Measurements from ENCODE around the gene DGKE.

The DGKE gene

DNA sequence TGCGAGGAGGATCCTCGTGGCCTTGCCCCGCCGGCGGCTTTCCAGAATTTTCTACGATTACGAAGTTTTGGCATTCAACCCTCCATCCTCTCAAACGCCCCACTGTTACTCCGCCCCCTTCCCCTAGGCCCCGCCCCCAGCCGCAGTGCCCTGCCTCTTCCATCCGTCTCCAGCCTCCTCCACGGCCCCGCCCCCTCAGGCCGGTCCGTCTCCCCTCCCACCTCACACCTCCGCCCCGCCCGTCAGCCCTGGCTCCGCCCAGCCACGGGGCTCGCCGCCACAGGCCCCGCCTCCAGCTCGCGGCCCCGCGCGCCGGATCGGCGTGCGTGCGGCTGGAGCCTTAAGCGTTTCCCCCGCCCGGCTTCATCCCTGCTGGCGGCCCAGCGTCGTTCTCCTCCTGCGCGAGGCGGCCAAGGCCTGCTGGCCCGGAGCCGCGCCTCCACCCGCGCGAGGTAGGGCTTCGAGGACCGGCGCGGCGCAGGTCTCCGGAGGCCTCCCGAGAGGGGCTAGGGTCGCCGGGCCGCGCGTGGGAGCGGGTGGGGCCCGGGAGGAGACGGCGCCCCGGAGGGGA lies at the start of gene DGKE, which contains the start of gene C17orf67:
TSS of gene DGKE (plus strand) at position 343 of the 571 bp plus-strand sequence. CDS start 645 bp downstream, outside the sequence.
TSS of gene C17orf67 (minus strand) at position 112 of the 571 bp plus-strand sequence. CDS start 18,110 bp downstream, outside the sequence.
- DNase-seq (ENCODE audit: low spot score), result peak; percentile 96

GRCh38 chr17:56785405-56785804 lies 48.5 kb upstream of the DGKE start:
- no peak for DNase-seq (ENCODE audit: low spot score)

- no peak for DNase-seq (ENCODE audit: low spot score)
Observed at GRCh38 chr17:56785997-56786680, 47.8 kb upstream of the DGKE start.

DNA sequence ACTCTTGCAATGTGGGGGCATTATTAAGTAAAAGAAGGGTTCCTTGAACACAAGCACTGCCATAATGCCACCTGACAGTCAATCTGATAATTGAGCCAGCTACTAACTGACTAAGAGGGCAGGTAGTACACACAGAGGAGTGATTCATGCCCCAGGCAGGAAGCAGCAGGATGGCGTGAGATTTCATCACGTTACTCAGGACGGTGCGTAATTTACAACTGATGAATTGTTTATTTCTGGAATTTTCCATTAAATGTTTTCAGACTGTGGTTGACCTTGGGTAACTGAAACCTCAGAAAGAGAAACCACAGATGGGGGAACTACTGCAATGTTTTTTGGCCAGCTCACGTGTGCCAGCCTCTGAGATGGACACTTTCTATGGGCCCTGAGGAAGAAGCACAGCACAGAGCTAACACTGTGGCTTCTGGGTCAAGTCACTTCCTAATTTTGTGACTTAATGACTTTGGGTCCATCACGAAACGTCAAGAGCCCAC lies 46.9 kb upstream of the DGKE start:
- DNase-seq (ENCODE audit: low spot score), result peak; percentile 81

- no peak for DNase-seq (ENCODE audit: low spot score)
Observed at GRCh38 chr17:56792267-56792666, 41.7 kb upstream of the DGKE start.

GRCh38 chr17:56793531-56793930 lies 40.4 kb upstream of the DGKE start:
- DNase-seq (ENCODE audit: low spot score), result no peak

DNA sequence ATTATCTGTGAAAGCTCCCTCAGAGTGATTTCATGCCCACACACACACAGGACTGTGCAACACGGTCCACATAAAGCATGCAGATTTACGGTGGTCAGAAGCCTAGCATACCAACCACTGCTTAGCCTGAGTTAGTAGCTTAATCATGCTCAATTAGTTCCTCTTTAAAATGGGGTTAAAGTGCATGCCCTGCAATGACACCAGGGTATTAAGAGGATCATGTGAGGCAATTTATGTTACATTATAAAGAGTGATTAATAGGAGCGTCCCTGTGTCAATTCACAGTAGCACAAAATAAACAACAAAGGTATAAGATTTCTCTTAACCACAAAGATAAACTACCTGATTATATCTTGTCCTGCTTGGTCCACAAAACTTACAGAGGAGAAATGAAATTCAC lies 40.0 kb upstream of the DGKE start:
- DNase-seq (ENCODE audit: low spot score), result no peak

DNA sequence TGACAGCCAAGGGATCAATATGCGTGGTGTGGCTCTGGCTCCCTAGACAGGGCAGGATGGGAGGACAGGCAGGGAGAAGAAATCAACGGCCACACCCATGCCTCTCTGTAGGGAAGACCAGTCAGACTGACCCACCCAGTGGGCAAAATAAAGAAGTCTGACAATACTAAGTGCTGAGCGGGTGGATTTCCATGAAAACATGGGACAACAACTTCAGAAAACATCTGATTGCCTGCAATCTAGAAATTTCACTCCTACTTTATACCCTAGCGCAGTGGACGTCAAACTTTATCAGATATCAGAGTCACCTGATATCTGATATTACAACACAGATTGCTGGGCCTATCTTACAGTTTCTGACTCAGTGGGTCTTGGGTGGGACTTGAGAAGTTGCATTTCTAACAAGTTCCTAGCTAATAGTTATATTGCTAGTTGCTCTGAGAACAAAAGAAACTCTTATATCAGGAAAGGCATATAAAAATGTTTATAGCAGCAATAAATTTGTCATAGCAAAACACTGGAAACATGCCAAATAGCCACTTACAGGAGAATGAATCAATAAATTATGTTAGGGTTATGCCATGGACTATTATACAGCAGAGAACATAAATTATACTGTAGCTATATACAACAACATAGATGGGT lies 38.6 kb upstream of the DGKE start:
- DNase-seq (ENCODE audit: low spot score), result no peak

GRCh38 chr17:56796536-56796935 lies 37.4 kb upstream of the DGKE start:
- no peak for DNase-seq (ENCODE audit: low spot score)

- no peak for DNase-seq (ENCODE audit: low spot score)
Observed at GRCh38 chr17:56798916-56799315, 35.0 kb upstream of the DGKE start.

DNA sequence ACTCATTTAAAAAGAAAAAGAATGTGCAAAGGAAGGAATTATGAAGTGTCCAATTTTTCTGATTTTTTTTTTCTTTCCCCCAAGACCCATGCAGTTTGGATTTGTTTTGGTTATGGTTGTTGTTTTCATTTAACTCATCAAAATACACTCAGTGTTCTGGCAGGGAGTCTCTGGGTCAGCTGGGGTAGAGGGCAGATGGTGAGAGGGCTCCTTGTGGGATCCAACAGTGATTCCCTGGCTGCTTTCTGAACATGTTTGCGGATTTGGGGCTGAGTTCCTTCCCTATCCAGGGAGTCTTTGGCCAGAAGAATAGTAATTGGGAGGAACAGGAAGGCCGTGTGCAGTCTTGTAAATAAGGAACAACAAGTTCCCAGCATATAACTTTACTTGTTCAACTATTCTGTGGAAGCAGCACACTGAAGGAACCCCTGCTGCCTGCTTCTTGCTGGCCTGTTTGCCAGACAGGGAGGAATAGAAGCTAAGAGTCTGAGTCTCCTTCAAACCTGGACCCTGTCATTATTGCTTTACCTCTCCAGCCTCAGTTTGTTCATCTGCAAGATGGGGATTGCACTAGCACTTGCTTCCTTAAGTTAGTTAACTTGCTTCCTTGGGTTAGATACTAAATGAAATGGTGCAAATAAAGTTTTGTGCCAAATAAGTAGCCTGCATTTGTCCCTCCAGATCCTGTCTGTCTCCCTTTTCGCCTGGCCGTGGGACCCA lies 32.3 kb upstream of the DGKE start:
- no peak for DNase-seq (ENCODE audit: low spot score)

DNA sequence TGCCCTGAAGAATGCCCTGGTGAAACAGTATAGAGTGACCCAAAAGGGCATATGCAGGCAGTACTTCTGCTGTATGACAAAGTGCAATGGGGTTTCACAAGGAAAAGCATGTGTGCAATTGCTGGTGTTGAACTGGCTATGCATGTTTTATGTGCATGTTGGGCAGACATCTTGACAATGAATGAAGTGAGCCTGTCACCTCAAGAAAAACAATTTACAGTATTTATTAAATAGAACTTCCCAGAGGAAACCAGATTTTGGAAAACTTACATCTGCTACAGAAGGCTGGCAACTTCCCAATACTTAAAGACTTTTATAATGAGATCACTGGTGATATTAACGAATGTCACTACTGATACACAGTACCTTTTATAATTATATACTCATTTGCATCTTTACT lies 30.9 kb upstream of the DGKE start:
- no peak for DNase-seq (ENCODE audit: low spot score)

- no peak for DNase-seq (ENCODE audit: low spot score)
Observed at GRCh38 chr17:56804454-56804853, 29.5 kb upstream of the DGKE start.

GRCh38 chr17:56806949-56807348 lies 27.0 kb upstream of the DGKE start:
- DNase-seq (ENCODE audit: low spot score), result no peak

DNA sequence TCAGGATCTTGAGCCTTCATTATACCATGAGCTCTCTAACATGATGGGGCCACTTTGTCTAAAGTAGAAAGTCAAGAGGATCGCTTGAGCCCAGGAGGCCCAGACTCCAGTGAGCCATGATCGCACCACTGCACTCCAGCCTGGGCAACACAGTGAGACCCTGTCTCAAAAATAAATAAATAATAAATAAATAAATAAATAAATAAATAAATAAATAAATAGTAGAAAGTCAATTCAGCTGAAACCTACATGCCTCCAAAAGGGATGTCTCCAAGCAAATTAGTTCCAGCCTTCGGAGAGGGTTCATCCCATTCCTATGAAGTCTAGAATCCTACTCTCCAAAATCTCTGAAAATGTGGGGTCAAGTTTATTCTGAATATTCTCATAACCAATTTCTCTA lies 26.2 kb upstream of the DGKE start:
- DNase-seq (ENCODE audit: low spot score), result no peak

GRCh38 chr17:56808503-56808902 lies 25.4 kb upstream of the DGKE start:
- no peak for DNase-seq (ENCODE audit: low spot score)

DNA sequence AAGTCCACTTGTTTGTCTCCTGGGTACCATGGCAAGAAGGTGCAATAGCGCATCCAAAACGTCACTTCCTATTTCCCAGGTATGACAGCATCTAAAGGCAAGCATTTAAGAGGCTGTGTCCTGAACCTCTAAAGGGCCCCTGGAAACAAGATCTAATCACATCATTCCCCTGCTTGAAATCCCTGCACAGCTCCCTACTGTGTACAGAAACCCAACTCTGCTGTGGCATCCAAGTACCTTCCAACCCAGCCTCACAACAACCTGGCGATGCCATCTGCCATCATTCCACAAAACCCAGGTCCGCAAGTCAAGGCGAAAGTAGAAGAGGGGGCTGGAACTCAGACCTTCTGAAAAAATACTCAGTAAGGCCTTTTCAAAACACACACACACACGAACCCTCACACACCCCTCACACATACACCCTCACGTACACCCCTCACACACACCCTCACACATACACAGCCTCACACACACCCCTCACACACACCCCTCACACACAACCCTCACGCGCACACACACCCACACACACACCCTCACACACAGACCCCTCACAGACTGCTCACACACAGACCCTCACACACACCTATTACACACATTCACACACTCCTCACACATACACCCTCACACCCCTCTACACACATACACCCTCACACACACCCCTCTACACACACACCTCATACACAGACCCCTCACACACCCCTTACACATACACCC lies 24.7 kb upstream of the DGKE start:
- no peak for DNase-seq (ENCODE audit: low spot score)

DNA sequence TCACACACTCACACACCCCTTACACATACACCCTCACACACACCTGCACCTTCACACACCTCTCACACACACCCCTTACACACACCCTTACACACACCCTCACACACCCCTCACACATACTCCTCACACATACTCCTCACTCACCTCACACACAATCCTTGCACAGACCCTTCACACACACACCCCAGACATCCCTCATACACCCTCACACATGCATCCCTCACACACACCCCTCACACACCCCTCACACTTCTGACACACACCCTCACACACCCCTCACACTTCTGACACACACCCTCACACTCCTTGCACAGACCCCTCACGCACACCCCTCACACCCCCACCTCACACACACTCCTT lies 24.2 kb upstream of the DGKE start:
- no peak for DNase-seq (ENCODE audit: low spot score)

- DNase-seq (ENCODE audit: low spot score), result no peak
Observed at GRCh38 chr17:56810343-56810742, 23.6 kb upstream of the DGKE start.

DNA sequence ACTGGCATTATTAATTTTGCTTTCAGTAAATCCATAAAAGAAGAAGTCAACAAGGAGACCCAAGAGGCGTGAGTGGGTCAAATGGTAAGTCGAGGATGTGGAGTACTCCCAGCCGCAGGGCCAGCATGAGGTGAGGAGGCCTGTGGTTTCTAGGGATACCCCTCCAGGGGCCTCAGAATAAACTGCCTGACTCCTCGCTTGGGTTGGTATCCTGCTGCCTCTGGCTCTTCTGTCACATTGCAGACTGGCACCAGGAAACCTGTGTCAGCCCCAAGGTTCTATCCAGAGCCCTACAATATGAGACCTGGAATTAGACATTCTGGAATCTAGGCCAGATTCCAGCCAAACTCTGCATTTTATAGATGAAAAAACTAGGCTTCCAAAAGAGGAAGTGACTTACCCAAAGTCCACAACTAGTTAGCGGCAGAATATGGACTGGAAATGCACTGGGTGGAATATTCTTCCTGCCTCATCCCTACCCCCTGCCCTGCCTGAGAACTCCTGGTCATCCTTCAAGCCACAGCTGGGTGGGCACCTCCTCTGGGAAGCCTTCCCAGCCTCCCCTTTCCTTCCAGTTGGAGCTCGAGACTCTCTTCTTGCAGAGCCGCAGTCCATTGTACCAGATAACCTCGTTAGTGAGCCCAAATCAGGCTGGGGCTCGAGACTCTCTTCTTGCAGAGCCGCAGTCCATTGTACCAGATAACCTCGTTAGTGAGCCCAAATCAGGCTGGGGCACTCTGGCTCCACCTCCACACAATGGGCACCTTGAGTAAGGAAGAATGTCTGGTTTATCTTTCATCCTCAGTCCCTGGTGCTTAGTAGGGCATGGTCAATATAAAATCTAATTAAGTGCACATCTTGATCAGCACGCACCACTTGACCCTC lies 22.8 kb upstream of the DGKE start:
- DNase-seq (ENCODE audit: low spot score), result no peak

DNA sequence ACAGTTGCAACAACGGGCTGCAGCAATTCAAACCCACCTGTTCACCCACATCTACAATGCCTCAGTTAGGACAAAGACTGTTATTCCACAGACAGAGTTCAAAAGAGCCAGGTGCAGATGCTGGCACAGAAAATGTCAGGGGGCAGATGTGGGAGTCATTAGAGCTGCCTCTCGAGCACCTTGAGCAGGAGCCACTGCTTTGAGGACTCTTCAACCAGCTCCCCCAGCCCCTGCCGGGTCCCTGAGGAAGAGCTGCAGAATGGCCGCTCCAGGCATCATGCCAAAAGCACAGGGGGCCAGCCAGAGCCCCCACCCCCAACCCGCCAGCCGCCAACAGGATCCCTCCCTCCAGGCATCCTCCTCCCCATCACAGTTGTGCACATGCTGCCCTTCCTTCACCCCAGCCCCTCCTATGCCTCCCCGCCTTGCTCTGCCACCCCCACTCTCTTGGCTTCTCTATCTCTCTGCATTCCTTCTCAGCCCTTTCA lies 21.0 kb upstream of the DGKE start:
- no peak for DNase-seq (ENCODE audit: low spot score)
